H9 (cell line): Measurements from ENCODE around the gene DCPS. TPM values are rescaled to one million over a fixed set of nuclear protein-coding genes. Genes with fewer than 3 reads are reported as not detected.

Experiments
- DNase-seq: peaks from one replicate; pipeline ENCODE4 v3.0.0-alpha.2; 2017
- H2AFZ ChIP-seq: one replicate; pipeline ENCODE4 v1.6.1; 2013; ENCODE audit warnings: mild to moderate bottlenecking, low read length, control low read depth, moderate library complexity
- H2AK5ac ChIP-seq: 2 replicates; pipeline ENCODE4 v1.6.1; 2013; ENCODE audit warnings: low read length, control low read depth, mixed read lengths; ENCODE audit not compliant: insufficient read length
- H2BK120ac ChIP-seq: one replicate; pipeline ENCODE4 v1.6.1; 2013; ENCODE audit warnings: low read depth, mild to moderate bottlenecking, low read length, control low read depth, inconsistent platforms; ENCODE audit not compliant: poor library complexity, severe bottlenecking
- H2BK12ac ChIP-seq: 2 replicates; pipeline ENCODE4 v1.6.1; 2013; ENCODE audit warnings: low read length, control low read depth, mixed read lengths, low read depth; ENCODE audit not compliant: insufficient read length
- H2BK15ac ChIP-seq: 2 replicates; pipeline ENCODE4 v1.6.1; 2013; ENCODE audit warnings: low read depth, low read length, control low read depth
- H2BK20ac ChIP-seq: one replicate; pipeline ENCODE4 v1.6.1; 2013; ENCODE audit warnings: low read depth, mild to moderate bottlenecking, low read length, control low read depth, inconsistent platforms; ENCODE audit not compliant: poor library complexity, severe bottlenecking
- H2BK5ac ChIP-seq: 2 replicates; pipeline ENCODE4 v1.6.1; 2013; ENCODE audit warnings: low read length, control low read depth, mixed read lengths; ENCODE audit not compliant: insufficient read length
- H3K14ac ChIP-seq: 2 replicates; pipeline ENCODE4 v1.6.1; 2013; ENCODE audit warnings: low read length, control low read depth; ENCODE audit not compliant: insufficient read depth
- H3K18ac ChIP-seq: 2 replicates; pipeline ENCODE4 v1.6.1; 2013; ENCODE audit warnings: low read depth, mild to moderate bottlenecking, mixed read lengths, low read length, control low read depth; ENCODE audit not compliant: insufficient read length
- H3K23ac ChIP-seq: 2 replicates; pipeline ENCODE4 v1.6.1; 2013; ENCODE audit warnings: low read length, control low read depth, mixed read lengths, low read depth; ENCODE audit not compliant: insufficient read length
- H3K23me2 ChIP-seq: 2 replicates; pipeline ENCODE4 v1.6.1; 2013; ENCODE audit warnings: low read depth, mild to moderate bottlenecking, mixed read lengths, low read length, control low read depth; ENCODE audit not compliant: insufficient read length, poor library complexity, severe bottlenecking
- H3K27ac ChIP-seq: 2 replicates; pipeline ENCODE4 v1.5.1; 2013; ENCODE audit warnings: low read length, control low read depth, mixed read lengths, low read depth; ENCODE audit not compliant: insufficient read length
- H3K27me3 ChIP-seq: 2 replicates; pipeline ENCODE4 v1.6.1; 2013; ENCODE audit warnings: low read length, control low read depth, inconsistent platforms; ENCODE audit not compliant: insufficient read depth
- H3K4ac ChIP-seq: 2 replicates; pipeline ENCODE4 v1.6.1; 2013; ENCODE audit warnings: low read depth, mild to moderate bottlenecking, control low read depth, inconsistent platforms, low read length, moderate library complexity
- H3K4me1 ChIP-seq: 2 replicates; pipeline ENCODE4 v1.6.1; 2013; ENCODE audit warnings: low read length, control low read depth, inconsistent platforms; ENCODE audit not compliant: insufficient read depth
- H3K4me2 ChIP-seq: 2 replicates; pipeline ENCODE4 v1.6.1; 2013; ENCODE audit warnings: low read length, control low read depth, mixed read lengths; ENCODE audit not compliant: insufficient read length, insufficient read depth
- H3K56ac ChIP-seq: 2 replicates; pipeline ENCODE4 v1.6.1; 2013; ENCODE audit warnings: low read depth, mild to moderate bottlenecking, mixed read lengths, low read length, control low read depth; ENCODE audit not compliant: insufficient read length
- H3K79me1 ChIP-seq: 2 replicates; pipeline ENCODE4 v1.6.1; 2013; ENCODE audit warnings: low read depth, mild to moderate bottlenecking, moderate library complexity, low read length, control low read depth, inconsistent platforms; ENCODE audit not compliant: insufficient read depth, poor library complexity, severe bottlenecking
- H3K79me2 ChIP-seq: 2 replicates; pipeline ENCODE4 v1.6.1; 2013; ENCODE audit warnings: low read length, control low read depth, inconsistent platforms; ENCODE audit not compliant: insufficient read depth
- H3K9ac ChIP-seq: 2 replicates; pipeline ENCODE4 v1.6.1; 2013; ENCODE audit warnings: low read length, control low read depth, mixed read lengths; ENCODE audit not compliant: insufficient read length; ENCODE audit errors: extremely low read depth
- H3K9me3 ChIP-seq: one replicate; pipeline ENCODE4 v1.6.1; 2013; ENCODE audit warnings: low read depth, low read length, inconsistent platforms; ENCODE audit not compliant: control insufficient read depth
- H3T11ph ChIP-seq: one replicate; pipeline ENCODE4 v1.6.1; 2013; ENCODE audit warnings: mild to moderate bottlenecking, low read length, control low read depth, inconsistent platforms
- H4K20me1 ChIP-seq: one replicate; pipeline ENCODE4 v1.6.1; 2013; ENCODE audit not compliant: control insufficient read depth, insufficient read length, insufficient read depth
- H4K5ac ChIP-seq: 2 replicates; pipeline ENCODE4 v1.6.1; 2013; ENCODE audit warnings: low read depth, mild to moderate bottlenecking, mixed read lengths, low read length, control low read depth; ENCODE audit not compliant: insufficient read length
- H4K8ac ChIP-seq: replicated peaks from 2 replicates; pipeline ENCODE4 v1.6.1; 2013; ENCODE audit warnings: low read length, control low read depth, mixed read lengths, low read depth; ENCODE audit not compliant: insufficient read length
- H4K91ac ChIP-seq: 2 replicates; pipeline ENCODE4 v1.6.1; 2013; ENCODE audit warnings: low read depth, mild to moderate bottlenecking, moderate library complexity, mixed read lengths, low read length, control low read depth; ENCODE audit not compliant: insufficient read length
- H3K27ac Mint-ChIP-seq, 3 experiments: 2 replicates in 2 of 3; 3 replicates in 1 of 3; pipeline ENCODE4 v1.8.0; 2020 to 2021; ENCODE audit warnings: mixed read lengths in 3 of 3, mild to moderate bottlenecking in 1 of 3, moderate library complexity in 1 of 3
- H3K27me3 Mint-ChIP-seq: 2 replicates; pipeline ENCODE4 v1.8.0; 2021; ENCODE audit warnings: low read depth, mild to moderate bottlenecking, moderate library complexity, mixed read lengths
- H3K36me3 Mint-ChIP-seq, 3 experiments: 2 replicates in 2 of 3; 3 replicates in 1 of 3; pipeline ENCODE4 v1.8.0; 2020 to 2021; ENCODE audit warnings: low read depth in 3 of 3, mixed read lengths in 3 of 3; ENCODE audit not compliant: insufficient read depth in 1 of 3
- H3K4me1 Mint-ChIP-seq, 2 experiments: 2 replicates each; pipeline ENCODE4 v1.8.0; 2020; ENCODE audit warnings: mixed read lengths in 2 of 2
- H3K4me3 Mint-ChIP-seq, 2 experiments: 2 replicates in 1 of 2; 3 replicates in 1 of 2; pipeline ENCODE4 v1.8.0; 2020 to 2021; ENCODE audit warnings: mild to moderate bottlenecking in 2 of 2, mixed read lengths in 2 of 2, moderate library complexity in 1 of 2
- H3K9me3 Mint-ChIP-seq, 2 experiments: 2 replicates in 1 of 2; 3 replicates in 1 of 2; pipeline ENCODE4 v1.8.0; 2020; ENCODE audit warnings: mild to moderate bottlenecking in 2 of 2, mixed read lengths in 2 of 2, moderate library complexity in 1 of 2
- WGBS: extraction: QIAGEN DNeasy Blood & Tissue Kit; methylation state at CpG from one replicate; pipeline ENCODE4 v1.1.7; 2013; ENCODE audit warnings: missing lambda C conversion rate, low lambda C conversion rate, mixed read lengths; ENCODE audit not compliant: insufficient read length; ENCODE audit errors: extremely low coverage; 5-methylcytosine and 5-hydroxymethylcytosine counted together
- total RNA-seq: library from RNA; stranded (reverse); gene quantifications from 2 replicates; pipeline ENCODE4 v1.2.1, GENCODE V29; 2021
- TF ChIP-seq, protein P1 (sequence below): fragments of 200-600 bp; sonication (generic); conservative IDR thresholded peaks from 3 replicates; pipeline ENCODE4 v1.8.0; 2021; ENCODE audit warnings: antibody characterized with exemption, mild to moderate bottlenecking

Gene DCPS
- total RNA-seq, 1 experiment from 2014 or later, result 27.7 TPM

DNA sequence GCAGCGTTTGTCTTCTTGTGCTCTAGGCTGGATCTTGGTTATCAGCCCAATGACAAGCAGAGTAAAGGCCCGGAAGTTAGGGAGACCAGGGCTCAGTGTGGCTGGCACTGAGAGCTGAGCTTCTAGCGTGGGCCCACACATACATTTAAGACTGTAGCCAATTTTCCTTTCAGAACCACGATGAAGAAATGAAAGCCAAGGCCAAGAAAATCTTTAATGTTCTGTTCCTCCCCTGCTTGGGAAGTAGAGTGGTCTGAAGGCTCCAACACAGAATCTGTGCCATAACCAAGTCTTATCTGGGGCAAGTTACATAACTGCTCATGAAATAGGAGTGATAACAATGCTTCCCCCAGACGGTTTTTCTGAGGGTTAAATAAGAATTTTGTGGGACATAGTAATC is 47.0 kb downstream of the DCPS start:
- Histone ChIP-seq H3K27ac (no peak overlapping the region), H3K4ac (no peak overlapping the region), H2BK5ac (no peak overlapping the region), H3K9ac (no peak overlapping the region), H2AK5ac (no peak overlapping the region), H2BK15ac (no peak overlapping the region), H4K5ac (no peak overlapping the region), H3T11ph (no peak overlapping the region), H3K23me2 (peaks cover under 1% of the 10 kb centered on the region), H3K18ac (no peak overlapping the region), H3K56ac (no peak overlapping the region), H3K23ac (no peak overlapping the region), H2AFZ (no peak overlapping the region), H4K8ac (no peak overlapping the region), H4K91ac (no peak overlapping the region), H3K4me2 (no peak overlapping the region), H3K79me1 (no peaks in the 10 kb centered on the region), H4K20me1 (no peaks in the 10 kb centered on the region), H2BK120ac (no peak overlapping the region), H3K4me1 (peaks cover 13% of the 10 kb centered on the region), H3K14ac (no peak overlapping the region), H3K79me2 (peaks cover 4% of the 10 kb centered on the region; the same call in 1 of the 2 replicates), H3K9me3 (no peaks in the 10 kb centered on the region), H3K27me3 (no peaks in the 10 kb centered on the region), H2BK20ac (no peak overlapping the region), H2BK12ac (no peak overlapping the region)
- H3K27me3 Mint-ChIP-seq, result no peaks in the 10 kb centered on the region; the same call in 1 of the 2 replicates
- peaks cover 48 to 62% of the 10 kb centered on the region in 2 experiments for H3K4me1 Mint-ChIP-seq
- DNase-seq, result no peak
- H3K4me3 Mint-ChIP-seq, result no peak overlapping the region
- peaks cover 12 to 16% (median 15%) of the 10 kb centered on the region in 3 experiments for H3K36me3 Mint-ChIP-seq
- no peaks in the 10 kb centered on the region for H3K9me3 Mint-ChIP-seq
- peak overlapping the region in 1 of 3 experiments; percentile 10; a peak in 1 of 7 replicates for H3K27ac Mint-ChIP-seq
- WGBS, result no CpG with 5 or more reads among the region's 5 CpGs
- TF ChIP-seq, protein P1, sequence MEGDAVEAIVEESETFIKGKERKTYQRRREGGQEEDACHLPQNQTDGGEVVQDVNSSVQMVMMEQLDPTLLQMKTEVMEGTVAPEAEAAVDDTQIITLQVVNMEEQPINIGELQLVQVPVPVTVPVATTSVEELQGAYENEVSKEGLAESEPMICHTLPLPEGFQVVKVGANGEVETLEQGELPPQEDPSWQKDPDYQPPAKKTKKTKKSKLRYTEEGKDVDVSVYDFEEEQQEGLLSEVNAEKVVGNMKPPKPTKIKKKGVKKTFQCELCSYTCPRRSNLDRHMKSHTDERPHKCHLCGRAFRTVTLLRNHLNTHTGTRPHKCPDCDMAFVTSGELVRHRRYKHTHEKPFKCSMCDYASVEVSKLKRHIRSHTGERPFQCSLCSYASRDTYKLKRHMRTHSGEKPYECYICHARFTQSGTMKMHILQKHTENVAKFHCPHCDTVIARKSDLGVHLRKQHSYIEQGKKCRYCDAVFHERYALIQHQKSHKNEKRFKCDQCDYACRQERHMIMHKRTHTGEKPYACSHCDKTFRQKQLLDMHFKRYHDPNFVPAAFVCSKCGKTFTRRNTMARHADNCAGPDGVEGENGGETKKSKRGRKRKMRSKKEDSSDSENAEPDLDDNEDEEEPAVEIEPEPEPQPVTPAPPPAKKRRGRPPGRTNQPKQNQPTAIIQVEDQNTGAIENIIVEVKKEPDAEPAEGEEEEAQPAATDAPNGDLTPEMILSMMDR, result no peak
